HG02884 (cell line): ENCODE results near the gene SCO1.
"Not testable (repeated sequence)": the region's sequence is repeated elsewhere in the genome, so short reads cannot be mapped to it uniquely, and the experiment has no call there.

ENCODE experiments used
- ATAC-seq: cut with Tn5 transposase; IDR thresholded peaks from one replicate; pipeline ENCODE4 v1.9.1; 2021; ENCODE audit warnings: mild to moderate bottlenecking, moderate library complexity; ENCODE audit not compliant: unreplicated experiment

The SCO1 gene

DNA sequence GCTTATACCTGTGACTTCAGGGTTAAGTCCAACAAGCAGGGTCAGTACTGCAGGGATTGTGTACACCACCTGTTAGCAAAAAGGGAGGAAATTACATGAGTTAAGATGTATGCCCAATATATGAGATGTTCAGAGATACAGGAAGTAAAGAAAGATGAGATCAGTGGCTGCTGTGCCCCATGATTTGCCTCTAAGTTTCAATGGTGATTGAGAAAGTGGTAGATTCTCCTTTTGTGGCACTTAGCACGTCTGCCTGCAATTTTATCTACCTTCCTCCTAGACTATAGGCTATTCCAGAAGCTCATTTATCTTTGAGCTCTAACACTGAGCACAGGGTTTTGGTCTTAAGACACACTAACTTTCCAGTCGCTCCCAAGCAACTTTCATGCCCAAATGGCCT, 28.9 kb upstream of the SCO1 start:
- no peak for ATAC-seq

DNA sequence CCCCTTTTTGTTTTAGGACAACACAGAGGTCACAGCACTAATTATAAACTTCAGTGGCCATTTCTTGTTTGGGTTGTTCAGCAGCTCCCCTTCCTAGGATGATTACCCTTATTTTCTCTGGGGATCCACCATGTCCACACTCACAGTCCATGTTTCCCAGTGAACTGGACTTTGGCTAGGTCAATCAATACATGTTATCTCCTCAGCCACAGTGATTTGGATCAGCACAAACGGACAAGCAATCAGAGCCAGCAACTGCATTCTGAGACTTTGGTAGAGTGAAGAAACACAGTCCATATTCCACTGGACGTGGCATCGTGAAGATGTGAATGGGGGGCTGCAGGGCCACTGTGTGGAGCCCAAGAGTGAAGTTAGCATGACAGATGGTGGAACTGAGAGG, 27.9 kb upstream of the SCO1 start:
- ATAC-seq: no peak

DNA sequence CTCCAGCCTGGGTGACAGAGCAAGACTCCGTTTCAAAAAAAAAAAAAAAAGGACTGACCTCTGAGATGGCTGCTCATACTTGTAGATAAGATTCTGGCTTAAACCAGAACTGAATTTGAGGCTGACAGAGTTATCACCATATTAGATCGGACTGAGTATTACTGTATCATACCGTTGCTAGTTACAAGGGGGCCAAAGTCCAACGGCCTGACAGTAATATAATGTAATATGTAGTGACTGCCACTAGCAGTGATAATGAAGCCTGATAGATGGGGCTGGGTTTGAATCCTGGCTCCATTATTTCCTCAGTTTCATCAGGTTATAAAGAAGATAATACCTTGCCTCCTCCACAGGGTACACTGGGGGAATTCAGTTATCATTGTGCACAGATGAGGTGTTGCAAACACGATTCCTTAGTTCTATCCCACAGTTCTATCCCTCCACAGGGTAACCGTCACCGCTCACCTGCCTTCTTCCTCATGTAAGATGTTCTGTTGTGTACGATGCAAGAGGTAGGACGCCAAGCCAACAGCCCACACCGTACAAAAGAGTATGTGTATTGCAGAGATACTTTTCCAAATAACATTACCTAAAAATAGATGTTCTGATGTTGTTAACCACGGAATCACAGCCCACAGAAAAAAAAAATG, 27.3 kb upstream of the SCO1 start:
- no peak for ATAC-seq

DNA sequence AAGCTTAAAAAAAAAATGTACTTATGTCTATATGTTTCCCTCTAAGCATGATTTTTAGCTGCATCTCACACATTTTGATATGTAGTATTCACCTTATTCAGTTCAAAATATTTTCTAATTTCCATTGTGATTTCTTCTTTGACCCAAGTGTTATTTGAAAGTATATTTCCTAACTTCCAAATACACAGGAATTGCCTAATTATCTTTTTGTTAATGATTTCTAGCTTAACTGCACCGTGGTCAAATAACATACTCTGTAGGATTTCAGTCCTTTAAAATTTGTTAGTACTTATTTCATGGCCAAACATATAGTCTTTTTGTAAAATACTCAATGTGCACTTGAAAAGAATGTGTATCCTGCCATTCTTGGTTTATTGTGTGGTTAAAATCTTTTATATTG, 21.2 kb upstream of the SCO1 start:
- no peak for ATAC-seq

DNA sequence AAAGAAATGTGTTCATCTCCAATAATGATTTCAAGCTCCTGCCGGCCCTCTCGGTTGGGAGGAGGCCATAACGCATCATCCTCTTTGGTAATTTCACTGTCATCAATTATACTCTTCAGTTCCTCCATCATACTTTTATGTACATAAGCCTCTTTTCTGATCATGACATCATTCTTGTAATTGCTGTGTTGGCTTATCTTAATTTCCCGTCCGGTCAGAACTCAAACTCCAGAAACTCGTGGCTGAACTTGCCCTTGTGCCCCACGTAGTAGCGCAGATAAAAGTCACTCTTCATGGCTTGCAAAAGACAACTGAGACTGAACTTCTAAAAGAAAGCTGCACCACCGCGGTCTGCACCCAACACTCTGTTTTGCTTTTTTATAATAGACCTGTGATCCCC, 18.9 kb upstream of the SCO1 start:
- no peak for ATAC-seq

DNA sequence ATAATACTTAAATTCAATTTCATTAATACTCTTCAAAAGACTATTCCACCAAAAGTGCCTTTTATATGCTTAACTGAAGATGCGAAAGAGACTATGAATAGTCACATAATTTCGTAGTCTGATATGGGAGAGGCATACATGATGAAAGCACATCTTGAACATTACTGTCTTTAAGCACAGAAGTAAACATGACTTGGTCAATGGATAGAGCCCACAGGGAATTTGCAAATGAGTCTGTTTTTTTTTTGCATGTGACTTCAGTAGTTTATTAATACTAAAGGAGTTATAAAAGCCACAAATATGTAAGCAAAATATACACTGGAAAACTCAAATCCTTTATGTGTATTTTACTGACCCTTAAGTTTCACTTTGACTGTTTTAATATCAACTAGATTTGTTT, 16.0 kb upstream of the SCO1 start:
- no peak for ATAC-seq

DNA sequence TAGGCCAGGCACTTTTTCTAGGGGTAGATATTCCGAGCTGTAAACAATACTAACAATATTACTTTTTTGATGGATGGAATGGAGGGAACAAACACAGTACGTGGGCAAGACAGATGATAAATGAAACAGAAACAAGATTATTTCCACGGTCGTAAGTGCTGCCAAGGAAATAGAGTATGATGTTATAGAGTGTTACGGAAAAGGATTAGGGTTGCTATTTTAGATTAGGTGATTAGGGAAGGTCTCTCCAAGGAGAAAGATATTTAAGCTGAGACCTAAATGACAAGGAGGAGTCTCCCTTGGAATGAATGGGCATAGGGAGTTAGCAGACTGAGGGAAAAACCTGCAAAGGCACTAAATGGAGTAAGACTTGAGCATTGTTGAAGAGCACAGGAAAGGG, 8.4 kb upstream of the SCO1 start:
- no peak for ATAC-seq

DNA sequence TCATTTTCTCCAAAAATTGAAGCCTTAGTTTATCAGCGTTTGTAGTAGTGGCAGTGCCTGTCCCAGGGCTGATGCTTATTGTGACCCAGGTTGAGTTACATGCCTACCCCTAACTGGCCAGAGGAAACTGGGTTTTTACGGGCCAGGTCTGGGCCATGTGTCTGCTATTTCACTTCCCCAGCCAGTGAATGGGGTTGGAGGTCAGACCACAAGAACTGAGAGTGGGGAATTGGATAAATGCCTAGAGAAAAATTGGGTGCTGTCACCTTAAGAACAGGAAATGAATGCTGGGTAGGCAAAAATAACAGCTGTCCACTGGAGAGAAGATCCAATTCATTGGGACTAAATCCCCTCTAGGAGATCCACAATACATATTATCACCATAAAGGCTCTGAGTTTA, 5.2 kb upstream of the SCO1 start:
- no peak for ATAC-seq

DNA sequence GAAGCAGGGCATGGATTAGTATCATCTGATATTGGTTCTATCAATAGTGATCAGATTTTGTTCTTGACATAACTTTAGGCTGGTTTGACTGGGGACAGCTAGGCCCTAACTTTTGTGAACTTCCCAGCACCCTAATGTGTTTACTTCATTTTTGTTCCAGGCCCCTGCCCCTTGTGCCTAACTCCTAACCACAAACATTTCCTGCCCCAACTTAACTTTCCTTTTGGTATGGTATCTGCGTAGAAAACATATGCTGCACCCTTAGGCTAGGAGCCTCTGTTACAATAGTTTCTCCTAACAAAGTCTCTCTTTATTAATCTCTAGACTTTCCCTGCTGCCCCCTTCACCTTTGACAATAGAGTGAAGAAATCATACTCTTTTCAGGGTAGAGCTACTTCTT, 2.5 kb upstream of the SCO1 start:
- ATAC-seq: no peak

DNA sequence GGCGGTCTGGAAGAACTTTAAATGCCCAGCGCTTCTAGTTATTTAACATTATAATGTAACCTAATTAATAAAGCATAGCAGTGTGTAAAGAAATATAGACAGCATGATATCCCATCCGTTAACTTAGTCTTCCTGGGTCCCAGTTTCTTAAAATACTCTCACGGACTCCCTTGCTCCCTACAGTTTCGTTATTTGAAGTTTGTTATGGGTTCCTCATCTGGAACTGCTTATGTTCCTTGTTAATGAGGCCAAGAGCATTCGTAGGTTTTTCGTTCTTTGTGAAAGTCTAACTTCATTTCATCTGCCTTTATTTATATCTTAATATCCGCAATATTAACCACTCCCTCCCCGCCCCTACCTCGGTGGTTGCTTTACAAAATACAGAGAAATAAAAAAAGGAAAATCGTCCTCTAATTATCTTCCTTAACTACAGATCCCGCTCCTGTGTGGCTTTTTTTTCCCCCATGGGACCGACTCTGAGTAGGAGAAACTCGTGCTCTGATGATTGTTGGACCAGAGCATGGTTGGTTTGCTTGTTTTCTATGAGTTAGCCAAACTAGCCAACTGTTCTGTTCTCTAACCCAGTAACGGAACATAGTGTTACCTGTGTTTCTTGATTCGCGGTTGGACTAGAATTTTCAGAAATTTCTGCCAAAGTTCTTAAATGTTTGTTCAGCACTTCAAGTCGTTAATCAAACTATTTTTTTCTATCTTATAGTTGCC, 924 bp upstream of the SCO1 start:
- no peak for ATAC-seq

DNA sequence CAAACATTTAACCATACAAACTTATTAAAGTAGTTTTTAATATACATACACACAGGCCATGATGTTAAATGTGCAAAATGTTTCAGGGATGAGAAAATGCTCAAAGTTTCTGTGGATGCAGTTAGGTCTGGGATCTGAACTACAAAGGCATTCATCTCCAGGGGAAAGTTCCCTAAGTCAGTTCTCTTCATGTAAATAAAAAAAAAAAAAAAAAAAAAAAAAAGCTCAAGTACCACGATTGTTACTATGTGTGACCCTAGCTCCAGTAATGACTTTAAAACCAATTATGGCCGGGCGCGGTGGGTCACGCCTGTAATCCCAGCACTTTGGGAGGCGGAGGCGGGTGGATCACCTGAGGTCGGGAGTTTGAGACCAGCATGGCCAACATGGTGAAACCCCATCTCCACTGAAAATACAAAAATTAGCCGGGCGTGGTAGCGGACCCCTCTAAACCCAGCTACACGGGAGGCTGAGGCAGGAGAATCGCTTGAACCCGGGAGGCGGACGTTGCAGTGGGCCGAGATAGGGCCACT, 1.4 kb downstream of the SCO1 start:
- not testable (repeated sequence) for ATAC-seq

DNA sequence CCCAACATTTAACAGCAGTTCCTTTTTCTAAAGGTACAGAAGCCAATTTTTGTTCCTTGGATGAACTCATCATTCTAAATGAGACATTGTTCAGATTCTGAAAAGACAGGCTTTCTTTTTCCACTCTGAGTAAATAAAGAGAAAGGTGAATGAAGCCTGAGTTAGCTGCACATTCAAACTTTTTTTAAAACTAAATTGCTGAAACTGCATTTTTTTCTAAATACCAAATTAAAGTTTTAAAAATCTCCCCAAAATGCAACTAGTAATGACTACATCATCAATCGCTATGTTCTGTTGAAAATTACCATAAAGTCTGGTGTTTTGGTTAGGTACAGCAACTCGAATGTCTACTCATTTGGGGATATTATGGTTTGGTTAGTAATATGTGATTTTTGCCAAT, 9.8 kb downstream of the SCO1 start:
- ATAC-seq: no peak

DNA sequence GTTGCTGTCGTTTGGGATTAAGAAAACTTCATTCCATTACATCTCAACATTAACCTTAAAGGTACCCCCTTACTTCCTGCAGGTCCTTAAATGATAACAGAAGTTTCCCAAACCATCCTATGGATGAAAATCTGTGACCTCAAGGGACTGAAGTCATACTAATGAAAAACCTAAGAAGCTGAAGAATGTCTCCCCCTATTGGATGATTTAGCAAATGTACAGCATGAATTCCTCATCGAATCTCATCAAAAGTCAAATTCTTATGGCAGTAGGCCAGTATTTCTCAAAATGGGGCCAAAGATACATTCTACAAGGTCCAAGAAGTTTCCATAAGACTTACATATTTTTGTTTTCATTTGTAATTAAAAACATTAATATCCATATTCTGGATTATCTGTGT, 13.5 kb downstream of the SCO1 start:
- no peak for ATAC-seq

DNA sequence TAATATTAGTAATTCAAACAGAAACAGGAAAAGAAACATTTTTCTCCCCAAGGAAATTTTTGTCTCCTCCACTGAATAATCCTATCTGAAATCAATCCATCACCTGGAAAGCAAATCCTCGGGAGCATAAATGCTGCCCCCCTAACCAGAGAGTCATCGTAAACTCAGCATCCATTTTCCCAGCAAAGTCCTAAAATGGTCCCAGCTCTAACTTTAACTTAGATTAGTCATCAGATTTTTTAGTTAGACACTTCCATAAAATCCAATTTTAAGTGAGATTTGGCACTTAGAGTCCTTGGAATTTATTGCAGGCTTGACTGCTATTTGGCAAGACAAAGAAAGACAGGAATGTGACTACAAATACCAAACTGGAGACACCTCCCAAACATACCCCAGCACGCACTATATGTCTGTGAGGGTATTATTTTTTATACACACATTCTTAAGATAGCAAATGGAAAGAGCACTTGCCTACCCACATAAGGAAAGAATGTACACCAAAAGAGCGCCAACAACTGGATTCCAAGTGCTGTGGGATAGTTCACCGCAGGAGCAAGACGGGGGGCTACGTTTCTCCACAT, 15.4 kb downstream of the SCO1 start:
- no peak for ATAC-seq

DNA sequence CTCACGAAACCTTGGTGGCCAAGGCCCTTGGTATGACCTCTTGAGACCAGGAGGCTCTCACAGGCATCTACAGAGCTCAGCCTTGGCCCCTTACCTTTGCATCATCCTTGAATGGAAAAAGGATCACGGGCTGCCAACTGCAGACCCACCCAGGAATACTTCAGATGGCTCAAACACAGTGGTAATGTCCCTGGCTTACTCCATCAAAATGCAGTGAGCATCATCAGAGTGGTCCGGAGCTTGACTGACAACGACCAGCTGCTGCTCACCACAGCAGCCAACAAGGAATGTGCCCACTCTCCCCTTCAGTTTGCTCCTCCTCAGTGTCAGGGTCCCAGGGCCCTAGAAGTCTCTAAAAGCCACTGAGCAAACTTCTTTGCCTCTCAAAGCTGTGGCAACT, 22.6 kb downstream of the SCO1 start:
- no peak for ATAC-seq

DNA sequence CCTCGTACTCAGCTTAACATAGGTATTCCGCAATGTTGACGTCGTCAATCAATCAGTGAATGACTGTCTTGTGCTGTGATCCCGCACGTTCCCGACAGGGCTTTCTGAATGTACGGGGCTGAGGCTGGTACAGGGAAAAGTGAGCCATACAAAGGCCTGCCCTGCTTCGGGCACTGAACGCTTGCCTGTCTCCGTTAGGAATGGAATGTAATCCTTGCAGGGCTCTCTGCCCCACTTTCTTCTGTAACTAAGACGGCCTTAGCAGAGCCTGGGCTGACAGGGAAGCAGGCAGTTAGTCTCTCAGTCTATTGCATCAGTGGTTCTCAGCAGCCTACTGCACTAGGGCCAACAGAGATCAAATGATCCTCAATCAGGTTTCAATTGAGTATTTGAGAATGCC, 24.0 kb downstream of the SCO1 start:
- ATAC-seq: no peak

DNA sequence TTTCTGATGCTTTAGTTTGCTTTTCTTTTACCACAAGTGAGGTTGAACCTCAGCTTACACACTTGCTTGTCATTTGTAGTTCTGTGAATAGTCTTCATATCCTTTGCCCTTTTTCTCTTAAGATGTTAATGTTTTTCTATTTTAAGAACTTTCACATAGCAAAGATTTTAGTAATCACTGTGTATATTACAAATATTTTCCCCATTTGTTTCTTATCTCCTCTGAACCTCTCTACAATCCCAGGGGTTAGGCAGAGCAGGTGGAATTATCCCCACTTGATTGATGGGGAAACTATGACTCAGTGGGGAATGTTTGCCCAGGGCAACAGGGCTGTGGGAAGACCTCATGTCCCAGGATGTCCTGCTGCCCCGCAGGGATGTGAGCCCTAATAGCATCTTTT, 28.6 kb downstream of the SCO1 start:
- ATAC-seq: no peak

DNA sequence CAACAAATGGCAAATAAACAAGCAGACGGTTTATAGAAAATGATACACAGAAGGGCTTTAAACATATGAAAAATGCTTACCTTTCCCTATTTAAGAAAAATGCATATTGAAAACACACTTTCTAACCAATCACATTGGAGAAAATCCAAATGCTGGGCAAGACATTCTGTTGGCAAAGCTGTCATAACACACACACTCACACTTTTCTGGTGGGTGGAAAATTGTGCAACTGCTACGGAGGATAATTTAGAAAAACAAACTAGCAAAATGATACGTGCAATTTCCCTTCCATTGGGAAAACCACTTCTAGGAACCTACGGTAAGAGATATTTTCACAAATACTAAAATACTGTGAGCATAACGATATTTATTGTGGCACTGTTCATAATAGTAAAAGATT, 30.4 kb downstream of the SCO1 start:
- no peak for ATAC-seq

DNA sequence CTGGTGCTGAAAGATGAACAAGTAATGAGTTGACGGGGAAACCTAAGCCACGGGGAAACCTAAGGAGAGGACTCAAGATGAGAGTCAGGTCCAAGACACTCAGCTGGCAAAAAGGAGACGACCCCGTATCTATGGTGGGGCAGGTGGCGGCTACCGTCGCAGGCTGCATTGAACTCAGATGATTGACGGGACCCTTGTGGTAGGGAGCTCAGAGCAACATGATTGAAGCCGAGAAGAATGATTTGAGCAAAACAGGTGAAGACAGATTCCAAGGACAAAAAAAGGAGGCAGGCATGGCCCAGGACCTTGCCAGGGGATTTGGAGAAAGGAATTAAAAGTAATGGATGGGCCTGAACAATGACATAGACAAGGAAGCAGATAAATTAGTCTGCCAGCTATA, 32.8 kb downstream of the SCO1 start:
- ATAC-seq: no peak

DNA sequence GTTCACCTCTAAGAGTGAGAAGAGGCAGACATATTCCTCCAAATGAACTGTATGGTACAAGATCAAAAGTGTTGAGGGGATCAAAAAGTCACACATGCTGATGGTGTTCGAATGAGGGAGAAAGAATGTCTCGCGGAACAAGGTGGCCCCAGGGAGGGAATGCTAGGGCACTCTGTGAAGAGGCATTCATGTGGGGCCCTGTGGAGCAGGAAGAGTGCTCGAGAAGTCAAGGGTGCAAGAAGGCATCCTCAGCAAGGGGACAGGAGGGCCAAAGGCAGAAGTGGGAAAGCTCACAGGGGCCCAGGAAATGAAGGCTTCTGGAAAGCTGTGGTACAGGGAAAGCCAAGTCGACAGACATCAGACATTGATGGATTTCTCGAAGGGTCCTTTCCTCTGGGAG, 34.1 kb downstream of the SCO1 start:
- ATAC-seq: no peak

DNA sequence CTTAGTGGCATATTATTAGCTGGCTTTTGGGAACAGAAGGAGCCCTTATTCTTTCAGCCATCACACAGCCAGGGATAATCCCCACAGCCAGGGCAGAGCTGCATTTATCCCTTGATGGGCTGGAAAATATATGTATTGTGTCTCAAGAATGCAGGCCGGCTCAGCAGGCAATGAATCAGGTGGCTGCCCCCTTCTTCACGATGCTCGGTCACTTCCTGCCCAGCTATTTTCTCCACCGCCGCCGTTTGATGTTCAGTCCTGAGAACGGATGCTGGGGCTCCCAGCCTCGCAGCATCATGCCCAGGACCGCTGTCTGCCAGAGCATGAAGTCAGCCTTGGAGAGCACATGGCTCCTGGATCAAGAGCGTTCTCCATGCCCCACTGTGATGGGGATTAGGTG, 35.9 kb downstream of the SCO1 start:
- no peak for ATAC-seq

DNA sequence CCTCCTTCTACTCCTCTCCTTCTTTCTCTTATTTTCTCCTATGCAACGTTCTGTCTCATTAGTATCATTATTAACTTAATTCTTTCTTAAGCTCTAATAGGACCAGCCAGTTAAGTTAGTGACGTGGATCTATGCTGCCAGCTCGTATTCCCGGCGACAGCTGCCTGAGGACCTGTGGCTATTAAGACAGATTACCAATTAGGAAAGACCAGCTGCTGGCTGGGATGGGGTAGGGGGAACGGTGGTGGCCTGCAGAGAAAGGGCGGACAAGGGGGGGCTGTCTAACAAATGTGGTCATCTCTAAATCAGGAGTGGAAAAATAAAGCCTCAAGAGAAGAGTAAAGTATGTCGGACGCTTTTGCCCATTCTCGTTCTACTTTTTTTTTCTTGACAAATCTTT, 39.5 kb downstream of the SCO1 start:
- no peak for ATAC-seq
